HFFc6 (cell line): ENCODE results near the gene AMMECR1. TPM values are rescaled to one million over a fixed set of nuclear protein-coding genes. Genes with fewer than 3 reads are reported as not detected.

Experiments used
- DNase-seq: peaks from one replicate; pipeline ENCODE4 v3.0.0-alpha.2; 2018
- H3K27ac Mint-ChIP-seq: 2 replicates; pipeline ENCODE4 v1.8.0; 2020; ENCODE audit warnings: mild to moderate bottlenecking, mixed read lengths
- H3K27me3 Mint-ChIP-seq: 2 replicates; pipeline ENCODE4 v1.8.0; 2021; ENCODE audit warnings: mild to moderate bottlenecking, moderate library complexity, mixed read lengths; ENCODE audit not compliant: insufficient read depth
- H3K36me3 Mint-ChIP-seq: 2 replicates; pipeline ENCODE4 v1.8.0; 2021; ENCODE audit warnings: low read depth, mixed read lengths
- H3K4me1 Mint-ChIP-seq: 2 replicates; pipeline ENCODE4 v1.8.0; 2020; ENCODE audit warnings: low read depth, mixed read lengths
- H3K4me3 Mint-ChIP-seq: 2 replicates; pipeline ENCODE4 v1.8.0; 2020; ENCODE audit warnings: mild to moderate bottlenecking, moderate library complexity, mixed read lengths
- H3K9me3 Mint-ChIP-seq: 2 replicates; pipeline ENCODE4 v1.8.0; 2020; ENCODE audit warnings: mild to moderate bottlenecking, mixed read lengths
- CTCF ChIP-seq: fragments of 200-600 bp; sonication (generic); IDR thresholded peaks from 2 replicates; pipeline ENCODE4 v1.5.0; 2021; ENCODE audit warnings: antibody characterized with exemption, mild to moderate bottlenecking
- total RNA-seq, 6 experiments: library from RNA; stranded (reverse); fragmentation: NEBNext Ultra II Directional; extraction: Animal tissue kit (Norgen Biotek cat#: 25700); gene quantifications; 2 replicates in 1 of 6; 3 replicates in 5 of 6; pipeline ENCODE4 v1.2.3, GENCODE V29; 2021

AMMECR1 gene
- total RNA-seq, 6 experiments from 2014 or later: 10.1 to 13.4 (median 11.7) TPM

- peak; percentile 77 for DNase-seq
- H3K9me3 Mint-ChIP-seq: no peaks in the 10 kb centered on the region
- no peak for TF ChIP-seq CTCF
- H3K27me3 Mint-ChIP-seq: no peaks in the 10 kb centered on the region
- H3K4me3 Mint-ChIP-seq: peak overlapping the region; percentile 51
- H3K4me1 Mint-ChIP-seq: peaks cover 72% of the 10 kb centered on the region
- peak overlapping the region; percentile 97 for H3K27ac Mint-ChIP-seq
- no peaks in the 10 kb centered on the region for H3K36me3 Mint-ChIP-seq
Observed at GRCh38 chrX:110284159-110284558, 33.7 kb downstream of the AMMECR1 start.

GRCh38 chrX:110282922-110283321 lies 35.0 kb downstream of the AMMECR1 start:
- no peaks in the 10 kb centered on the region for H3K9me3 Mint-ChIP-seq
- H3K4me1 Mint-ChIP-seq: peaks cover 71% of the 10 kb centered on the region
- H3K27ac Mint-ChIP-seq: peak overlapping the region; percentile 97
- TF ChIP-seq CTCF: no peak
- H3K4me3 Mint-ChIP-seq: no peak overlapping the region
- H3K36me3 Mint-ChIP-seq: no peaks in the 10 kb centered on the region
- no peak for DNase-seq
- no peaks in the 10 kb centered on the region for H3K27me3 Mint-ChIP-seq

GRCh38 chrX:110281377-110281776 lies 36.5 kb downstream of the AMMECR1 start:
- no peaks in the 10 kb centered on the region for H3K9me3 Mint-ChIP-seq
- DNase-seq: no peak
- peaks cover 62% of the 10 kb centered on the region for H3K4me1 Mint-ChIP-seq
- no peaks in the 10 kb centered on the region for H3K36me3 Mint-ChIP-seq
- no peaks in the 10 kb centered on the region for H3K27me3 Mint-ChIP-seq
- no peak for TF ChIP-seq CTCF
- peak overlapping the region; percentile 85 for H3K27ac Mint-ChIP-seq
- peak overlapping the region; percentile 28 for H3K4me3 Mint-ChIP-seq

- DNase-seq: peak; percentile 58
- H3K27ac Mint-ChIP-seq: peak overlapping the region; percentile 85
- H3K4me3 Mint-ChIP-seq: no peak overlapping the region
- H3K27me3 Mint-ChIP-seq: no peaks in the 10 kb centered on the region
- TF ChIP-seq CTCF: no peak
- H3K36me3 Mint-ChIP-seq: no peaks in the 10 kb centered on the region
- H3K9me3 Mint-ChIP-seq: no peaks in the 10 kb centered on the region
- peaks cover 58% of the 10 kb centered on the region for H3K4me1 Mint-ChIP-seq
Observed at GRCh38 chrX:110280954-110281353, 36.9 kb downstream of the AMMECR1 start.

GRCh38 chrX:110277609-110278008 lies 40.3 kb downstream of the AMMECR1 start:
- no peak overlapping the region for H3K27ac Mint-ChIP-seq
- DNase-seq: no peak
- peaks cover 1% of the 10 kb centered on the region; the same call in 1 of the 2 replicates for H3K27me3 Mint-ChIP-seq
- H3K4me3 Mint-ChIP-seq: no peak overlapping the region
- no peaks in the 10 kb centered on the region for H3K9me3 Mint-ChIP-seq
- peaks cover 30% of the 10 kb centered on the region for H3K4me1 Mint-ChIP-seq
- no peak for TF ChIP-seq CTCF
- H3K36me3 Mint-ChIP-seq: no peaks in the 10 kb centered on the region; the same call in 1 of the 2 replicates

- peaks cover 1% of the 10 kb centered on the region; the same call in 1 of the 2 replicates for H3K27me3 Mint-ChIP-seq
- no peak for DNase-seq
- no peaks in the 10 kb centered on the region for H3K9me3 Mint-ChIP-seq
- H3K27ac Mint-ChIP-seq: no peak overlapping the region
- H3K4me1 Mint-ChIP-seq: peaks cover 25% of the 10 kb centered on the region
- no peaks in the 10 kb centered on the region; the same call in 1 of the 2 replicates for H3K36me3 Mint-ChIP-seq
- no peak overlapping the region for H3K4me3 Mint-ChIP-seq
- TF ChIP-seq CTCF: no peak
Observed at GRCh38 chrX:110276778-110277177, 41.1 kb downstream of the AMMECR1 start.
